ENCODE data around the gene CCT5.
"Not testable (repeated sequence)": the region's sequence is repeated elsewhere in the genome, so short reads cannot be mapped to it uniquely, and the experiment has no call there.

CCT5 gene

GRCh38 chr5:10277773-10278630, 27.9 kb downstream of the CCT5 start:
- DNase-seq, result no peak

GRCh38 chr5:10278658-10279279, 28.7 kb downstream of the CCT5 start:
- no peak for DNase-seq

- no peak for DNase-seq
Observed at GRCh38 chr5:10279328-10279727, 29.2 kb downstream of the CCT5 start.

- no peak for DNase-seq
Observed at GRCh38 chr5:10279925-10280720, 30.0 kb downstream of the CCT5 start.

- peak; percentile 74 for DNase-seq
Observed at GRCh38 chr5:10283927-10284635, 34.0 kb downstream of the CCT5 start.

- DNase-seq, result not testable (repeated sequence)
Observed at GRCh38 chr5:10285362-10285761, 35.3 kb downstream of the CCT5 start.

- no peak for DNase-seq
Observed at GRCh38 chr5:10286162-10286861, 36.2 kb downstream of the CCT5 start.

- DNase-seq, result no peak
Observed at GRCh38 chr5:10286862-10287227, 36.8 kb downstream of the CCT5 start.

GRCh38 chr5:10288592-10289219, 38.6 kb downstream of the CCT5 start:
- peak; percentile 66 for DNase-seq

GRCh38 chr5:10289353-10289752, 39.3 kb downstream of the CCT5 start:
- no peak for DNase-seq

GRCh38 chr5:10289991-10290390, 39.9 kb downstream of the CCT5 start:
- DNase-seq, result no peak

- no peak for DNase-seq
Observed at GRCh38 chr5:10290438-10290837, 40.4 kb downstream of the CCT5 start.

GRCh38 chr5:10291692-10292339, 41.7 kb downstream of the CCT5 start:
- no peak for DNase-seq

- DNase-seq, result no peak
Observed at GRCh38 chr5:10293907-10294662, 44.0 kb downstream of the CCT5 start.

GRCh38 chr5:10295619-10296326, 45.7 kb downstream of the CCT5 start:
- no peak for DNase-seq

GRCh38 chr5:10297646-10298204, 47.6 kb downstream of the CCT5 start:
- DNase-seq, result no peak

- no peak for DNase-seq
Observed at GRCh38 chr5:10300246-10300645, 50.2 kb downstream of the CCT5 start.

GRCh38 chr5:10301266-10301665, 51.2 kb downstream of the CCT5 start:
- DNase-seq, result no peak

- no peak for DNase-seq
Observed at GRCh38 chr5:10301842-10302610, 51.9 kb downstream of the CCT5 start.

Data from NCI-H82 (cell line).